NCI-H1436 treated with DMSO at 0.1 percent for 48 hours (cell line): ENCODE results near the gene NEDD4.
"Not testable (repeated sequence)": the region's sequence is repeated elsewhere in the genome, so short reads cannot be mapped to it uniquely, and the experiment has no call there.

Experiments
- DNase-seq: peaks from one replicate; lab custom pipeline; 2025; lab: John Stamatoyannopoulos, UW

Gene NEDD4

GRCh38 chr15:55893852-55894251 is 99.6 kb downstream of the NEDD4 start:
- no peak for DNase-seq

DNA sequence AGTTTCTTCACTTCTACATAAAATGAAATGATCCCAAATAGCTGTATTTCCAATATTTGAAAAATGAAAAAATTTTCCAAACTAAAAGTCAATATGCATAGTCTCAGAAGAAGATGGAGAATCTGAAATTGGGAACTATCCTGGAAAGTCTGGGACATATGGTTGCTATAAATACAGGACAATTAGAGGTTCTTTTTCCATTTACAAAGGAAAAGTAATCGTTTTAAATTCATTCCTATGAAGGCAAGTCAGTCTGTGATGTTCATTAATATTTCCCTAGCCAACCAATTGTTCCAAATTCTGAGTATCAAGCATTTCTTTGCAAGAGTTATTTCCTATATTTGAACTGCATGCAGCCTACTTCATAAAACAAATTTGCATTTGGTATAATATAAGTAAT is 102.2 kb downstream of the NEDD4 start:
- no peak for DNase-seq

GRCh38 chr15:55884223-55884622 is 109.2 kb downstream of the NEDD4 start:
- no peak for DNase-seq

- DNase-seq: no peak
These were observed 114.2 kb downstream of the NEDD4 start for GRCh38 chr15:55879181-55879580.

DNA sequence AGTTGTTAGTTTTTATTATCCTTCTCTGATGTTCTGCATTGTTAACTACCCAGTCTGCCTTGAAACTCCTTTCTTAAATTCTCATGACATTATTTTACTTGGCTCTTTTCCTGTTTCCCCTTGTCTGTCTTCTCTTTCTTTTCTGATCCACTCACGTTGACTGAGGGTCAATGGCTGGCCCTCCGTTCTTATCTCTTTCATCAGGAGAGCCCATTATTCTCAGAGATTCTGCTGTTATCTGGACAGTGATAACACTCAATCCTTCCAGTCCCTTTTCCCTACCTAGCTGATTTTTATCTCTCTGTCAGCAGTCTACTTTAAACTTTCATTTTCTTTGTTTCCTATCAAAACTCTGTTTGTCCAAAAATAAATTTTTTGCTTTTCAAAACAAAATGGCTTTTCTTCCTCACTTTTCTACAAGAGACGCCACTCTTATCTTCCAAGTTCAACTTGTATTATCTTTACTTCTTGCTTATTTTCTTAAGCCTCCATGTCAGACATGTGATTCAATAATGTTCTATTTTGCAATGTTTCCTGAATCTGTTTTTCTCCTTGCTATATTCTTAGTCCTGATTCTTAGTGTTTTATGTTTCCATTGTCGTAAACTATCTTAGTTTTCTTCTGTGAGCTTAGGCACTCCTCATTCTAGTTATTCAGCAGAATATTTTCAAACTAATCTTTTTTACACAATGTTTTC is 120.2 kb downstream of the NEDD4 start:
- DNase-seq: no peak

DNA sequence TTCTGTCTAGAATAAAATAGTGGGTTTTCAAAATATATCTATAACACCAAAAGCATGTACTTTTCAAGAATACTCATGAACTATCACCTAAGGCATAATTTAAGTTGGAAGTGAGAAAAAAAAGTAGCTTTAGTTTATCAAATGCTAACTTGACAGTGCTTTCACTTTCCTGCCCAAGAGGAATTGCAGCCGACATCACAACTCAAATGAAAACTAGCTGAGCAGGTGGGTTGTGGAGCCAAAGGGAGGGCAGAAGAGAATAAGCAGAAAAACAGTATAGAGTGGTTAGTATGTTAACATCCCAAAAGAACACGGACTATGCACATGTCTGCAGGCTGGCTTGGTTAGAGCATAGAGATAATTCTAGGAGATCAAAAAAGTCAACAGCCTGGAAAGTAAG is 120.9 kb downstream of the NEDD4 start:
- no peak for DNase-seq

DNA sequence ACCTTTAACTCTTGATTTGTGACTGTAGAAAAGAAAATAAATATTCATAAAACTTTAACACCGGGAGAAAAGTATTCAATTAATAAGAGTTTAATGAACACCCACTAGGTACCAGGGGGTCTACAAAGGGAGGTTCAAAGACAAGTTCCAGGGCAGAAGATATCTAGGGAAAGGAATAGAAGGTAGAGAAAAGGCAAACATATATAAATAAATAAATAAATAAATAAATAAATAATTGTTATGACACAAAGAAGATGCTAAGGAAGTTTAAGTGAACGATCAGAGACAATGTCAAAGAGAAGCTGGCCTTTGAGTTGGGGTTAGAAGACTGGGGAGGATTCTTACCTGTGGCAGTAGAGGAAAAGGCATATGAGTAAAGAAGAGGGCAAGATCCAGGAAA is 123.8 kb downstream of the NEDD4 start:
- DNase-seq: no peak

DNA sequence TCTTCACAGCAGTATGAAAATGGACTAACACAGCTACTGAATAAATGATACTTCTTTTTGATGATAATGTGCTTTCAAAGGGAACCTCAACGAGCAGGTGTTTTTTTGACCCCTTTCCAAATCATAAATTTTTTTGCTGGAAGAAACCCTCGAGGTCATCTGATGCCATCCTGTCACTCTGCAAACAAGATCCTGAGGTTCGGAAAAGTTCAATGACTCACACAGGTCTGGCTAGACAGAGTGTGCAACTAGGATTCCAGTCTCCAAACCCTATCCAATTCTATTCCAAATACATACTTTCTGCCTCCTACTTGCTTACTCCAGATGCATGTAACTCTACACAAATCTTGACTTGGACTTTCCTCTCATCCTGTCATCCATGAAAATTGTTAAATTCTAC is 124.7 kb downstream of the NEDD4 start:
- DNase-seq: no peak

GRCh38 chr15:55868291-55868690 is 125.1 kb downstream of the NEDD4 start:
- DNase-seq: not testable (repeated sequence)

DNA sequence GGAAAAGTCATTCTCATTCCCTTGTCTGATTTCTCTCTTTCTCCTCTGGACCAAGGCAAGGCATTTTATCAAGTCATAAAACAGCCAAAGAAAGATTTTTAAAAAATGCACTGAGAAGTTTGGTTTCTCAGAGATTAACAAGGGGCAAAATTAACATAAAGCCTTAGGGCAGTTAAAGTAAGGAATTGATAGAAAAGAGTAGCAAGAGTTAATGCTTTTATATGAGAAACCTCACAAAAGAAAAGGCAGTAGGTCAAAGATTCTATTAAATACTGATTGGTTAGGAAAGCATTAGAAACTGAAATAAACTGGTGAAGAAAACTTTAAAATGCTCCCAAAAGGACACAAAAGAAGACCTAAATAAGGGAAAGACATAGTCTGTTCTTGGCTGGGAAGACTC is 129.5 kb downstream of the NEDD4 start:
- no peak for DNase-seq

- no peak for DNase-seq
These were observed 132.3 kb downstream of the NEDD4 start for GRCh38 chr15:55861115-55861514.

GRCh38 chr15:55860468-55860867 is 132.9 kb downstream of the NEDD4 start:
- DNase-seq: no peak

- DNase-seq: no peak
These were observed 133.7 kb downstream of the NEDD4 start for GRCh38 chr15:55859681-55860080.

DNA sequence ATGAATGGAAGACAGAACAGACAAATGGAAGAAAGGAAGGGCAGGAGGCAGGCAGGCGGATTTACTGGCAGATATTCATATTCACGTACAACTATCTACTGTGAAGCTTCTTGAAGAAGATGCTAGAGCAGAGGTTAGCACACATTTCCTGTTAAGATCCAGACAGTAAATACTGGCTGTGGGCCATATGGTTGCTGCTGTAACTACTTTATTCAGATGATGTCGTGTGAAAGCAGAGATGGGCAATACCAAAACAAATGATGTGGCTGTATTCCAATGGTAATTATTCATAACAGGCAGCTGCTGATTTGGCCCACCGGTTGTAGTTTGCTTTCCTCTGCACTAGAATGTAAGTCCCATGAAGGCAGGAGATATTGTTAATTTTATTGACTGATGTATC is 134.8 kb downstream of the NEDD4 start:
- DNase-seq: no peak

GRCh38 chr15:55856506-55857164 is 136.8 kb downstream of the NEDD4 start:
- no peak for DNase-seq

GRCh38 chr15:55853134-55853533 is 140.3 kb downstream of the NEDD4 start:
- DNase-seq: no peak

DNA sequence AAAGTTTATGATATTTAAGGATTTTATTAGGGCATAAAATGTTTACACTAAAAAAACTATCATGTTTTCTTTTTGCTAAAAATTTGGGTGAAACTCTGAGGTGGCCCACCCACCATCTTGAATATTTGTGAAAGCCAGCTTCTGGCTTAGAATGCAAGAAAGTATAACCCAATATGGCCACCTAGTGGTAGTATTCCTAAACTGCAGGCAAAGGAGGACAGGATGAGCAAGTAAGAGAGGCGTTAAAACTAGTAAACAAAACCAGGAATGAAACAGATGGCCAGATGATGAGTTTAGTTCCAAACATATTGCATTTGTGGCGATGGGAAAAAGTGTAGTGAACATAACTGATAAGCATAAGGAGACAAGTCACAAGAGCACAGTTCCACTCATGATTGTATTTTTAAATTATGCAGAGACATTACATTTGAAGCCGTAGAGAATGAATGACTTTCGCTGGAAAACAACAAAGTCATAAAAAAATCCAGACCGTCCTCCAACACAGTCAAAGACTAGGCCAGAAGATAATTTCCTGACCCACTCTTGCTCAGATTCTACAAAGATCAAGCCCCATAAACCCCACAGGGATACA is 147.2 kb downstream of the NEDD4 start:
- DNase-seq: no peak

DNA sequence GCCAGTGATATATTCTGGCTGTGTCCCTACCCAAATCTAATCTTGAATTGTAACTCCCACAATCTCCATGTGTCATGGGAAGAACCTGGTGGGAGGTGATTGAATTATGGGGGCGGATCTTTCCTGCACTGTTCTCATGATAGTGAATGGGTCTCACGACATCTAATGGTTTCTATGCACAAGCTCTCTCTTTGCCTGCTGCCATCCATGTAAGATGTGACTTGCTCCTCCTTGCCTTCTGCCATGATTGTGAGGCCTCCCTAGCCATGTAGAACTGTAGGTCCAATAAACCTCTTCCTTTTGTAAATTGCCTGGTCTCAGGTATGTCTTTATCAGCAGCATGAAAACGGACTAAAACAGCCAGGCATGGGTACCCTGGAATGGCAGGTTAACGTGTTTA is 150.5 kb downstream of the NEDD4 start:
- not testable (repeated sequence) for DNase-seq

GRCh38 chr15:55835866-55836265 is 157.5 kb downstream of the NEDD4 start:
- no peak for DNase-seq

- DNase-seq: no peak
These were observed 159.1 kb downstream of the NEDD4 start for GRCh38 chr15:55834331-55834730.

DNA sequence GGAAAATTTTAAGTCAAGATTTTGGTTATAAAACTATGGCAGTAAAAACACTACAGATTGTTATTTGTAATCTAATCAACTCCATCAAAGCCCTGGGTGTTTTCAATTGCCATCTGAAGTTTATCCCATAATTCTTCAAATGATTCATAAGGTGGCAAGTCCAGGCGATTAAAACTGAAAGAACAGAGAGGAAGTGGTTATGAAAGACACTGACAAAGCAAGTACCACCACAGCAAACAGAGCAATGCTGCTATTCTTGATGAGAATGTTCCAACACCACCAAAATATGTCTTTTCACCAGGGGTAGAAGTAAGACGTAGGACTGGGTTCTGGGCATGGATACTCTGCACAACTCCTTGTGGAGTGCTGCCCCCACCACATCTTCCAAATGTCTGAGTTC is 163.6 kb downstream of the NEDD4 start:
- no peak for DNase-seq

- DNase-seq: no peak
These were observed 165.5 kb downstream of the NEDD4 start for GRCh38 chr15:55827955-55828354.

- no peak for DNase-seq
These were observed 166.2 kb downstream of the NEDD4 start for GRCh38 chr15:55827204-55827603.
